ENCODE measurements around the gene ABCC1. TPM values are rescaled to one million over a fixed set of nuclear protein-coding genes. Genes with fewer than 3 reads are reported as not detected.

The ABCC1 gene
- total RNA-seq, 1 donor, result 46.2 TPM

GRCh38 chr16:16010194-16010593, 60.8 kb downstream of the ABCC1 start:
- DNase-seq (ENCODE audit: low read depth), result no peak
- no peak for TF ChIP-seq CTCF (IDR thresholded peaks at IDR 0.05; ENCODE audit: insufficient read depth, low read length)
- H3K4me3 ChIP-seq (ENCODE audit: low read depth, low read length), result no peak overlapping the region

- H3K4me3 ChIP-seq (ENCODE audit: low read depth, low read length), result no peak overlapping the region
- DNase-seq (ENCODE audit: low read depth), result no peak
- no peak for TF ChIP-seq CTCF (IDR thresholded peaks at IDR 0.05; ENCODE audit: insufficient read depth, low read length)
These were observed 62.7 kb downstream of the ABCC1 start for GRCh38 chr16:16012144-16012543.

GRCh38 chr16:16013812-16014211, 64.4 kb downstream of the ABCC1 start:
- no peak for DNase-seq (ENCODE audit: low read depth)
- no peak for TF ChIP-seq CTCF (IDR thresholded peaks at IDR 0.05; ENCODE audit: insufficient read depth, low read length)
- H3K4me3 ChIP-seq (ENCODE audit: low read depth, low read length), result no peak overlapping the region

GRCh38 chr16:16014329-16015224, 65.2 kb downstream of the ABCC1 start:
- no peak overlapping the region for H3K4me3 ChIP-seq (ENCODE audit: low read depth, low read length)
- DNase-seq (ENCODE audit: low read depth), result peak; percentile 66
- no peak for TF ChIP-seq CTCF (IDR thresholded peaks at IDR 0.05; ENCODE audit: insufficient read depth, low read length)

GRCh38 chr16:16015849-16016248, 66.4 kb downstream of the ABCC1 start:
- DNase-seq (ENCODE audit: low read depth), result no peak
- TF ChIP-seq CTCF (IDR thresholded peaks at IDR 0.05; ENCODE audit: insufficient read depth, low read length), result no peak

GRCh38 chr16:16016388-16016964, 67.1 kb downstream of the ABCC1 start:
- no peak for TF ChIP-seq CTCF (IDR thresholded peaks at IDR 0.05; ENCODE audit: insufficient read depth, low read length)
- no peak for DNase-seq (ENCODE audit: low read depth)
- H3K4me3 ChIP-seq (ENCODE audit: low read depth, low read length), result no peak overlapping the region

More at GRCh38 chr16:16015849-16016248, 66.4 kb downstream of the ABCC1 start:
- H3K4me3 ChIP-seq (ENCODE audit: low read depth, low read length), result no peak overlapping the region
